OCI-LY7 (cell line): ENCODE results near the gene TMEM184B. TPM values are rescaled to one million over a fixed set of nuclear protein-coding genes. Genes with fewer than 3 reads are reported as not detected.
A peak's percentile ranks its signal among the peaks of the same experiment; 100 is the strongest.

ENCODE experiments used
- BruUV-seq: library from RNA; stranded (reverse); fragments of 400-500 nt; replicated peaks from 2 replicates; lab custom pipeline; 2021; lab: Mats Ljungman, UMichigan
- CTCF ChIA-PET: fragments of 300-600 bp; sonication (Branson Sonifier 250); formaldehyde crosslinking; loops from one replicate; lab custom pipeline; 2022; ENCODE audit warnings: antibody characterized with exemption; ENCODE audit not compliant: unreplicated experiment; lab: Charles Lee
- POLR2A ChIA-PET: fragments of 300-600 bp; sonication (Branson Sonifier 250); formaldehyde crosslinking; loops from one replicate; lab custom pipeline; 2022; ENCODE audit warnings: antibody characterized with exemption; lab: Charles Lee
- DNase-seq: peaks from one replicate; pipeline ENCODE4 v3.0.0-alpha.2; 2015; ENCODE audit warnings: low spot score
- H2AFZ ChIP-seq: fragments of 200-600 bp; sonication (generic), shearing (Covaris generic); 2 replicates; pipeline ENCODE4 v1.6.1; 2014; ENCODE audit warnings: mild to moderate bottlenecking, antibody characterized with exemption, low read length, moderate library complexity
- H3K27ac ChIP-seq: fragments of 200-600 bp; sonication (generic); 2 replicates; pipeline ENCODE4 v1.5.1; 2014; ENCODE audit warnings: mixed run types, low read depth, mild to moderate bottlenecking, moderate library complexity, low read length, inconsistent platforms; ENCODE audit not compliant: poor library complexity, severe bottlenecking
- H3K36me3 ChIP-seq: fragments of 200-600 bp; sonication (generic); 2 replicates; pipeline ENCODE4 v1.6.1; 2014; ENCODE audit warnings: mild to moderate bottlenecking, antibody characterized with exemption, low read length, moderate library complexity, mixed read lengths; ENCODE audit not compliant: insufficient read depth
- H3K4me1 ChIP-seq: fragments of 200-600 bp; sonication (generic); 2 replicates; pipeline ENCODE4 v1.5.1; 2014; ENCODE audit warnings: mild to moderate bottlenecking, low read length; ENCODE audit not compliant: insufficient read depth, poor library complexity, severe bottlenecking
- H3K4me2 ChIP-seq: fragments of 200-600 bp; sonication (generic); 2 replicates; pipeline ENCODE4 v1.6.1; 2014; ENCODE audit warnings: mild to moderate bottlenecking, low read length
- H3K4me3 ChIP-seq: fragments of 200-600 bp; sonication (generic); 2 replicates; pipeline ENCODE4 v1.5.1; 2014; ENCODE audit warnings: mild to moderate bottlenecking, low read depth, low read length; ENCODE audit not compliant: poor library complexity, severe bottlenecking
- H3K79me2 ChIP-seq: fragments of 200-600 bp; sonication (generic); 2 replicates; pipeline ENCODE4 v1.6.1; 2016; ENCODE audit warnings: low read depth, mild to moderate bottlenecking, low read length, moderate library complexity, mixed read lengths; ENCODE audit not compliant: insufficient read depth
- H3K9me2 ChIP-seq: fragments of 200-600 bp; sonication (generic); 2 replicates; pipeline ENCODE4 v1.6.1; 2016; ENCODE audit warnings: mild to moderate bottlenecking, low read length, mixed read lengths; ENCODE audit not compliant: insufficient read depth
- H3K9me3 ChIP-seq: fragments of 200-600 bp; sonication (generic); 2 replicates; pipeline ENCODE4 v1.6.1; 2014; ENCODE audit warnings: mild to moderate bottlenecking, mixed run types, low read length, mixed read lengths
- H4K20me1 ChIP-seq: fragments of 200-600 bp; sonication (generic); 2 replicates; pipeline ENCODE4 v1.6.1; 2014; ENCODE audit warnings: mild to moderate bottlenecking, antibody characterized with exemption, low read length, moderate library complexity, mixed read lengths; ENCODE audit not compliant: insufficient read depth
- EZH2phosphoT487 ChIP-seq: fragments of 200-600 bp; sonication (generic); IDR thresholded peaks from 2 replicates; pipeline ENCODE4 v1.6.1; 2018; ENCODE audit warnings: low read depth, borderline replicate concordance, mild to moderate bottlenecking, mixed run types, antibody characterized with exemption, low read length, moderate library complexity, mixed read lengths
- intact Hi-C: fragments of 100-400 bp; cut with micrococcal nuclease; formaldehyde crosslinking; loops from one replicate; pipeline ENCODE4 v1.10.0; 2022; ENCODE audit not compliant: unreplicated experiment
- total RNA-seq, 2 experiments: library from RNA; depleted of rRNA in 1 of 2; stranded (reverse); fragments of >200 nt in 1 of 2; shearing (Covaris generic) in 1 of 2; gene quantifications; 2 replicates each; pipeline ENCODE4 v1.2.3, GENCODE V29; 2014 to 2022
- TF ChIP-seq, protein P1 (sequence below): fragments of 200-600 bp; sonication (generic); conservative IDR thresholded peaks from 2 replicates; pipeline ENCODE4 v1.5.1; 2014; ENCODE audit warnings: mild to moderate bottlenecking, antibody characterized with exemption, low read length, moderate library complexity, mixed read lengths

The TMEM184B gene
- total RNA-seq, 2 experiments from 2014 or later: 19.1 to 50.2 TPM

DNA sequence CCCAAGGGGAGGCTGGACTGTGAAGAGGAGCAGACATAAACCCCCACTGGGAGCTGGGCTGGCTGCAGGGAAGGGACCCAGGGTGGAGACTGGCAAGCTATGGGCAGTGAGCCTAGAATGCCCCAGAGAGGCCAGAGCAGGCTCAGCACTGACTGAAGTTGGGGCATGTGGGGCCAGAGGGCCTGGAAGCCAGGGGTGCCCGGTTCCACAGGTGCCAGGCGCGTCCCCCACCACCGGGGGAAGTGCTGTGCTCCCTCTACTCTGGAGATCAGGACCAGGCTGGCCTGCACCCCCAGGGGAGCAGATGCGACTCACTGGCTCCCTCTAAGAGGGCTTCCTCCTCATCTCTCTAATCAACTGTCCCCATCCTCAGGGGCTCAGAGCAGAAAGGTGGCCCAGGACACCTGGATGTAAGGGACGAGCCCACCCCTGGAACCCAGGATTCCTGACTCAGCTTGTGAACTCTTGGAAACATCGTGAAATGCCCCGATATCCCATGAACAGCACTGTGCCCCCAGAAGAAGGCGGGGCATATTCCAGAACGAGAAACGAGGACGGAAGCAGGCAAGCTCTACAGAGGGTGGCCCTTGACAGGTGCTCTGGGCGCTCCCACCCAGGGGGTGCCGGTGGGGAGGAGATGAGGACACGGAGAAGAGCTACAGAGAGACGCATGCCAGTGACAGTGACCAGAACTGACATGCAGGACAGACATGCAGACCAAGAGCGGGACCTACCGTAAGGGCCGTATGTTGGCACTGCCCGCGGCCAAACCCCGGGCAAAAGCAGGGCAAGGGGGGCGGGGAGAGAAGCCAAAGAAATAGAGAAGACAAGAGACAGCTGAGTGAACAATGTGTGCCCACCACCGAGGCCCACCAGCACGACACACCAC, 50.7 kb downstream of the TMEM184B start:
- Histone ChIP-seq H3K4me2 (no peak overlapping the region), H3K27ac (no peak overlapping the region), H3K36me3 (peaks cover 5% of the 10 kb centered on the region; the same call in 1 of the 2 replicates), H3K79me2 (no peaks in the 10 kb centered on the region), H2AFZ (no peak overlapping the region), H3K4me1 (peaks cover 12% of the 10 kb centered on the region), H3K9me2 (no peaks in the 10 kb centered on the region), H3K9me3 (no peaks in the 10 kb centered on the region), H3K4me3 (no peak overlapping the region), H4K20me1 (no peaks in the 10 kb centered on the region)
- intact Hi-C loops: no loop called here
- POLR2A ChIA-PET: interaction anchor here (0.5 kb wide), 1 partner anchor 34 kb away, joined by 3 read pairs; no protein-coding TSS in a partner anchor
- TF ChIP-seq, protein P1, sequence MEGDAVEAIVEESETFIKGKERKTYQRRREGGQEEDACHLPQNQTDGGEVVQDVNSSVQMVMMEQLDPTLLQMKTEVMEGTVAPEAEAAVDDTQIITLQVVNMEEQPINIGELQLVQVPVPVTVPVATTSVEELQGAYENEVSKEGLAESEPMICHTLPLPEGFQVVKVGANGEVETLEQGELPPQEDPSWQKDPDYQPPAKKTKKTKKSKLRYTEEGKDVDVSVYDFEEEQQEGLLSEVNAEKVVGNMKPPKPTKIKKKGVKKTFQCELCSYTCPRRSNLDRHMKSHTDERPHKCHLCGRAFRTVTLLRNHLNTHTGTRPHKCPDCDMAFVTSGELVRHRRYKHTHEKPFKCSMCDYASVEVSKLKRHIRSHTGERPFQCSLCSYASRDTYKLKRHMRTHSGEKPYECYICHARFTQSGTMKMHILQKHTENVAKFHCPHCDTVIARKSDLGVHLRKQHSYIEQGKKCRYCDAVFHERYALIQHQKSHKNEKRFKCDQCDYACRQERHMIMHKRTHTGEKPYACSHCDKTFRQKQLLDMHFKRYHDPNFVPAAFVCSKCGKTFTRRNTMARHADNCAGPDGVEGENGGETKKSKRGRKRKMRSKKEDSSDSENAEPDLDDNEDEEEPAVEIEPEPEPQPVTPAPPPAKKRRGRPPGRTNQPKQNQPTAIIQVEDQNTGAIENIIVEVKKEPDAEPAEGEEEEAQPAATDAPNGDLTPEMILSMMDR: peak; percentile 35; the same call in 1 of the 2 replicates
- no peak for TF ChIP-seq EZH2phosphoT487
- CTCF ChIA-PET: interaction anchor here (0.6 kb wide), 1 partner anchor 210 kb away, joined by 3 read pairs; no protein-coding TSS in a partner anchor
- DNase-seq: peak; percentile 17
- no TSS peak for BruUV-seq

DNA sequence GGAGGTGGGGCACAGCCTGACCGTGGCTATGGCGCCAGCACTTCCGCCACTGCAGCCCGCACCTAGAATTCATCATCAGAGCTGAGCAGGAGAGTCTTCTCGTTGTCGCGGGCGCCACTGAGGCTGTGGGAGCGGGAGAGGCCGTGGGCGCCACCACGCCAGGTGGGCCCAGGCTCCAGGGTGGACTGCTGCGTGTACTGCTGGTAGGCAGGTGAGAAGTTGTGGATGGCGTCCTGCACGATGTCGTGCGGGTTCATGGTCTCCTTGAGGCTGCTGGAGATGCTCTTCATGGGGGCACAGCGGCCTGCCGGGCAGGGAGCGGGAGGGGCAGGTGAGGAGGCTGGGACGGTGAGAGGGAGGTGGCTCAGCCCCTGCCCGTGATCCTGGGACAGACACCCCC, 51.4 kb downstream of the TMEM184B start:
- no peaks in the 10 kb centered on the region for H3K9me2 ChIP-seq
- no peak overlapping the region for H3K4me3 ChIP-seq
- no peaks in the 10 kb centered on the region for H3K9me3 ChIP-seq
- no TSS peak for BruUV-seq
- no peak overlapping the region for H3K27ac ChIP-seq
- POLR2A ChIA-PET: no interaction called here
- H3K4me2 ChIP-seq: no peak overlapping the region
- H3K79me2 ChIP-seq: no peaks in the 10 kb centered on the region
- no peak overlapping the region for H2AFZ ChIP-seq
- H3K36me3 ChIP-seq: peaks cover 5% of the 10 kb centered on the region; the same call in 1 of the 2 replicates
- intact Hi-C loops: no loop called here
- H3K4me1 ChIP-seq: peaks cover 12% of the 10 kb centered on the region
- DNase-seq: no peak
- TF ChIP-seq, protein P1: no peak
- TF ChIP-seq EZH2phosphoT487: no peak
- CTCF ChIA-PET: no interaction called here
- no peaks in the 10 kb centered on the region for H4K20me1 ChIP-seq
